SHP77 treated with DMSO at 0.1 percent for 48 hours (cell line): Measurements from ENCODE around the gene ID4.

Experiments used
- DNase-seq: peaks from one replicate; lab custom pipeline; 2025; lab: John Stamatoyannopoulos, UW

Gene ID4

GRCh38 chr6:19860235-19860877 lies 23.2 kb downstream of the ID4 start:
- no peak for DNase-seq

- DNase-seq: no peak
Measured at GRCh38 chr6:19864285-19864684, 27.1 kb downstream of the ID4 start.

GRCh38 chr6:19865178-19865577 lies 28.0 kb downstream of the ID4 start:
- DNase-seq: no peak

GRCh38 chr6:19866173-19866984 lies 29.2 kb downstream of the ID4 start:
- DNase-seq: no peak

GRCh38 chr6:19866985-19867627 lies 29.9 kb downstream of the ID4 start:
- no peak for DNase-seq

GRCh38 chr6:19869464-19869863 lies 32.3 kb downstream of the ID4 start:
- DNase-seq: no peak

GRCh38 chr6:19870322-19870721 lies 33.2 kb downstream of the ID4 start:
- DNase-seq: no peak

- DNase-seq: no peak
Measured at GRCh38 chr6:19873031-19873430, 35.9 kb downstream of the ID4 start.

GRCh38 chr6:19876672-19877071 lies 39.5 kb downstream of the ID4 start:
- DNase-seq: no peak

- DNase-seq: no peak
Measured at GRCh38 chr6:19879663-19880062, 42.5 kb downstream of the ID4 start.

- DNase-seq: no peak
Measured at GRCh38 chr6:19880066-19880465, 42.9 kb downstream of the ID4 start.

GRCh38 chr6:19891451-19891850 lies 54.3 kb downstream of the ID4 start:
- no peak for DNase-seq
